GM12801 (cell line): ENCODE data around the gene ANGEL1.

Experiments
- CTCF ChIP-seq: IDR thresholded peaks from one replicate; pipeline ENCODE4 v1.5.1; 2011; ENCODE audit warnings: control low read depth; ENCODE audit not compliant: insufficient read length; ENCODE audit errors: extremely low read depth

The ANGEL1 gene

GRCh38 chr14:76806446-76806845 lies 6.2 kb downstream of the ANGEL1 start:
- TF ChIP-seq CTCF, result no peak

GRCh38 chr14:76793956-76794355 lies 18.7 kb downstream of the ANGEL1 start:
- TF ChIP-seq CTCF, result no peak

- no peak for TF ChIP-seq CTCF
Measured at GRCh38 chr14:76793324-76793723, 19.4 kb downstream of the ANGEL1 start.

GRCh38 chr14:76792422-76792821 lies 20.3 kb downstream of the ANGEL1 start:
- no peak for TF ChIP-seq CTCF

- TF ChIP-seq CTCF, result no peak
Measured at GRCh38 chr14:76786601-76787000, 26.1 kb downstream of the ANGEL1 start.

- TF ChIP-seq CTCF, result no peak
Measured at GRCh38 chr14:76784881-76785280, 27.8 kb downstream of the ANGEL1 start.

GRCh38 chr14:76784266-76784874 lies 28.3 kb downstream of the ANGEL1 start:
- no peak for TF ChIP-seq CTCF

- TF ChIP-seq CTCF, result no peak
Measured at GRCh38 chr14:76782885-76783566, 29.7 kb downstream of the ANGEL1 start.
